GM04503 (cell line): ENCODE measurements around the gene AKR7A2.
"Not testable (repeated sequence)": the region's sequence is repeated elsewhere in the genome, so short reads cannot be mapped to it uniquely, and the experiment has no call there.

Experiments
- DNase-seq: peaks from one replicate; pipeline ENCODE4 v3.0.0-alpha.2; 2012; ENCODE audit warnings: low read depth

The AKR7A2 gene

DNA sequence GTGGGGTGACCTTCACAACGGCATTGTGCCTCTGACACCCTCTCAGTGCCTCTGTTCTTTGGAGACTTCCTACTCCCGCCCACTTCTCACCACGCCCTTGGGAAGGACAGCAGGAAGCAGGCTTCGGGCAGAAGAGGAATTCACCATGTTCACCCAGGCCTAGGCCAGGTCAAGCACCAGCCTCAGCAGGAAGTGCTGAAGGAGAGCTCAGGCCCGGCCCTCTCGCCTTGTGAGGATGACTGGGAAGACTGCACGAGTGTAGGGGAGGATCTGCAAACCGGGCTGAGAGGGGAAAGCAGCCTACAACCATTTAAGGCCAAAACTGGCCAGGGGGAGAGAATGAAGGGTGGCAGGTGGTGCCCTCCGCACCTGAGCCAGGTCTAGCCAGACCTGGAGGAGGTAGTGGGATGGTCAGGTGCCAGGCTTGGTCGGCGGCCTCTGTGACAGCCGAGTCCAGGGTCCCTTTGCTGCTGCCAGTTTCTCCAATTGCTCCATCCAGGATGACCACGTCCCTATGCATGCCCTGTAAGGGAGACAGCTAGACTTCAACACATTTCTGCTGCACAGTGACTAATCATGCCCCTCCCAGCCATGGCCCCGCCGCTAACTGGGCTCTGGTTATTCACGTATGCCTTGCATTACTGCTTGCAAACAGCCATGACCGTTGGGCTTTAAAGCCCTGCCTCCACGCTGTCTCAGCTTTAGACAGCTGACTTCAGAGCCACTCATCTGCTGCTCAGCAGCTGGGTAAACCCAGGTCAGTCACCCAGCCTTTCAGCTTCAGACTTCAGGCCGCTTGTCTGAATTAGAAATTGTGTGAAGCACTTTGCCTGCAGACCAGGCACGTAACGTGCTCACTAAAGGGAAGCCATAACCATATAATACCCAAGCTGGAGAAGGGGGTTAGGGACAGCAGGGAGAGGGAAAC is 51.5 kb downstream of the AKR7A2 start:
- peak; percentile 85 for DNase-seq

GRCh38 chr1:19258353-19258752 is 53.6 kb downstream of the AKR7A2 start:
- no peak for DNase-seq

DNA sequence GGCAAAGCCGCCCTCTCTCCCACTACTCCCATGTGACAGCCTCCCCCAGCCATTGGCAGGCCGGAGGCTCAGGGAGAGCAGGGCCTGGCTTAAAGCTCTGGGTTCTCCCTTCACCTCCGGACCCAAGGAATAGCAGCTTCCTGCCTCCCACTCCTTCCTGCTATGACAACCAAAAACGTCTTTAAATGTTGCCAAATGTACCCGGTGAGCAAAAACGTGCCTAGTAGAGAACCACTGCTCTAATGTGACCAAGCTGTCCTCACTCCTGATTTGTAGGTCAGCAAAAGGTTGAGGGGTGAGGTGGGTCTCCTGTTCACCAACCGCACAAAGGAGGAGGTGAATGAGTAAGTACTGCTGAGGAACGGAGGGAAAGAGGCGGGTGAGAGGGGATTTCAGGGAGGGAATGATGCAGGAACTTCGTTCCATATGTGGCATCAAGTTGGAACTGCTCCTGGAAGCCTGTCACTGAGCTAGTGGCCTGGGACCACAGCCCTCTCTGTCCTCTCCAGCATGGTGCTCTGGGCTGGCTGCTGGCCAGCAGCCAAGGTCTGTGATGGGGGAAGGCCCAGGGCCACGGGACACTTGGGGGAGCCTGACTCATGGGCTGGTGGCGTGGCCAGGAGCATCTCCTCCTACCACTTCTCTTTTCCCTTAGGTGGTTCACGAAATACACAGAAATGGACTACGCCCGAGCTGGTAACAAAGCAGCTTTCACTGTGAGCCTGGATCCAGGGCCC is 54.6 kb downstream of the AKR7A2 start:
- DNase-seq = no peak

DNA sequence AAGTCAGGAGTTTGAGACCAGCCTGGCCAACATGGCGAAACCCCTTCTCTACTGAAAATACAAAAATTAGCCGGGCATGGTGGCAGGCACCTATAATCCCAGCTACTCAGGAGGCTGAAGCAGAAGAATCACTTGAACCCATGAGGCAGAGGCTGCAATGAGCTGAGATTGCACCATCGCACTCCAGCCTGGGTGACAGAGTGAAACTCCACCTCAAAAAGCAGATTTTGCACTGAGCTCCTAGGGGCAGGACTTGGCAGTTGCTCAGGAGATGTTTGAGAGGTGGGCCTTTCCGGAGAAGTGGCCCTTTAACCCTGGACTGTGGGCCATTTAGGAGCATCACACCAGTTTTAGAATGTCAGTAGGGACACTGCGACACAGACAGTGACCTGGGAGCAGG is 55.6 kb downstream of the AKR7A2 start:
- DNase-seq = not testable (repeated sequence)

- no peak for DNase-seq
These were observed 56.7 kb downstream of the AKR7A2 start for GRCh38 chr1:19255288-19255687.

- no peak for DNase-seq
These were observed 57.5 kb downstream of the AKR7A2 start for GRCh38 chr1:19254416-19254815.
